ENCODE data around the gene MYRFL.

Gene MYRFL

GRCh38 chr12:69925291-69925690 is 100.3 kb downstream of the MYRFL start:
- no peak for TF ChIP-seq GATA3 (IDR thresholded peaks at IDR 0.05; ENCODE audit: low read depth, low read length)
- TF ChIP-seq GATA2 (IDR thresholded peaks at IDR 0.05; ENCODE audit: low read depth, low read length) = no peak

GRCh38 chr12:69927164-69927563 is 102.1 kb downstream of the MYRFL start:
- TF ChIP-seq GATA2 (IDR thresholded peaks at IDR 0.05; ENCODE audit: low read depth, low read length) = no peak
- TF ChIP-seq GATA3 (IDR thresholded peaks at IDR 0.05; ENCODE audit: low read depth, low read length) = no peak

- TF ChIP-seq GATA2 (IDR thresholded peaks at IDR 0.05; ENCODE audit: low read depth, low read length) (no peak), GATA3 (IDR thresholded peaks at IDR 0.05; ENCODE audit: low read depth, low read length) (no peak)
These were observed 104.1 kb downstream of the MYRFL start for GRCh38 chr12:69929125-69929524.

GRCh38 chr12:69929531-69929930 is 104.5 kb downstream of the MYRFL start:
- TF ChIP-seq GATA3 (IDR thresholded peaks at IDR 0.05; ENCODE audit: low read depth, low read length) = no peak
- TF ChIP-seq GATA2 (IDR thresholded peaks at IDR 0.05; ENCODE audit: low read depth, low read length) = no peak

- TF ChIP-seq GATA3 (IDR thresholded peaks at IDR 0.05; ENCODE audit: low read depth, low read length) = no peak
- TF ChIP-seq GATA2 (IDR thresholded peaks at IDR 0.05; ENCODE audit: low read depth, low read length) = no peak
These were observed 106.5 kb downstream of the MYRFL start for GRCh38 chr12:69931569-69931968.

- TF ChIP-seq GATA3 (IDR thresholded peaks at IDR 0.05; ENCODE audit: low read depth, low read length) (no peak), GATA2 (IDR thresholded peaks at IDR 0.05; ENCODE audit: low read depth, low read length) (no peak)
These were observed 107.1 kb downstream of the MYRFL start for GRCh38 chr12:69932154-69932553.

GRCh38 chr12:69932676-69933552 is 107.9 kb downstream of the MYRFL start:
- TF ChIP-seq GATA2 (IDR thresholded peaks at IDR 0.05; ENCODE audit: low read depth, low read length) = no peak
- no peak for TF ChIP-seq GATA3 (IDR thresholded peaks at IDR 0.05; ENCODE audit: low read depth, low read length)

GRCh38 chr12:69934011-69934410 is 109.0 kb downstream of the MYRFL start:
- TF ChIP-seq GATA3 (IDR thresholded peaks at IDR 0.05; ENCODE audit: low read depth, low read length) = no peak
- no peak for TF ChIP-seq GATA2 (IDR thresholded peaks at IDR 0.05; ENCODE audit: low read depth, low read length)

GRCh38 chr12:69935651-69936100 is 110.6 kb downstream of the MYRFL start:
- TF ChIP-seq GATA3 (IDR thresholded peaks at IDR 0.05; ENCODE audit: low read depth, low read length) (0 out of 2 replicates have a peak, but pooled peaks have one; percentile 30), GATA2 (IDR thresholded peaks at IDR 0.05; ENCODE audit: low read depth, low read length) (peak; percentile 86)

GRCh38 chr12:69936214-69936731 is 111.2 kb downstream of the MYRFL start:
- TF ChIP-seq GATA2 (IDR thresholded peaks at IDR 0.05; ENCODE audit: low read depth, low read length) = no peak
- TF ChIP-seq GATA3 (IDR thresholded peaks at IDR 0.05; ENCODE audit: low read depth, low read length) = no peak

- no peak for TF ChIP-seq GATA3 (IDR thresholded peaks at IDR 0.05; ENCODE audit: low read depth, low read length)
- no peak for TF ChIP-seq GATA2 (IDR thresholded peaks at IDR 0.05; ENCODE audit: low read depth, low read length)
These were observed 111.7 kb downstream of the MYRFL start for GRCh38 chr12:69936766-69937165.

GRCh38 chr12:69947123-69947522 is 122.1 kb downstream of the MYRFL start:
- TF ChIP-seq GATA3 (IDR thresholded peaks at IDR 0.05; ENCODE audit: low read depth, low read length) = no peak
- no peak for TF ChIP-seq GATA2 (IDR thresholded peaks at IDR 0.05; ENCODE audit: low read depth, low read length)

GRCh38 chr12:69947897-69948296 is 122.9 kb downstream of the MYRFL start:
- no peak for TF ChIP-seq GATA2 (IDR thresholded peaks at IDR 0.05; ENCODE audit: low read depth, low read length)
- TF ChIP-seq GATA3 (IDR thresholded peaks at IDR 0.05; ENCODE audit: low read depth, low read length) = no peak

- TF ChIP-seq GATA2 (IDR thresholded peaks at IDR 0.05; ENCODE audit: low read depth, low read length) (no peak), GATA3 (IDR thresholded peaks at IDR 0.05; ENCODE audit: low read depth, low read length) (no peak)
These were observed 123.8 kb downstream of the MYRFL start for GRCh38 chr12:69948851-69949250.

Data from SH-SY5Y (cell line).